Ramos (cell line): ENCODE measurements around the gene STARD10.
"Not testable (repeated sequence)": the region's sequence is repeated elsewhere in the genome, so short reads cannot be mapped to it uniquely, and the experiment has no call there.

Experiments used
- in situ Hi-C: fragments of 300-500 bp; cut with MboI; formaldehyde crosslinking; loops from one replicate; pipeline ENCODE4 v1.14.3; 2022; ENCODE audit warnings: low sequenced_read_pairs; ENCODE audit not compliant: unreplicated experiment

STARD10 gene

GRCh38 chr11:72812604-72812966, 18.7 kb upstream of the STARD10 start:
- in situ Hi-C loops, result no loop called here

- in situ Hi-C loops, result not testable (repeated sequence)
Measured at GRCh38 chr11:72811686-72812085, 17.8 kb upstream of the STARD10 start.

- in situ Hi-C loops, result no loop called here
Measured at GRCh38 chr11:72808331-72808798, 14.5 kb upstream of the STARD10 start.

- in situ Hi-C loops, result no loop called here
Measured at GRCh38 chr11:72807792-72808191, 13.9 kb upstream of the STARD10 start.

- in situ Hi-C loops, result no loop called here
Measured at GRCh38 chr11:72807021-72807693, 13.3 kb upstream of the STARD10 start.

- in situ Hi-C loops, result not testable (repeated sequence)
Measured at GRCh38 chr11:72806378-72806777, 12.5 kb upstream of the STARD10 start.

GRCh38 chr11:72805216-72805615, 11.4 kb upstream of the STARD10 start:
- in situ Hi-C loops, result no loop called here

GRCh38 chr11:72802822-72803221, 9.0 kb upstream of the STARD10 start:
- in situ Hi-C loops, result no loop called here

- in situ Hi-C loops, result no loop called here
Measured at GRCh38 chr11:72799441-72799840, 5.6 kb upstream of the STARD10 start.

GRCh38 chr11:72798361-72798760, 4.5 kb upstream of the STARD10 start:
- in situ Hi-C loops, result no loop called here

- in situ Hi-C loops, result loop anchor here (5.0 kb wide), 1 partner anchor 71 kb away; no protein-coding TSS in a partner anchor
Measured at GRCh38 chr11:72793076-72793424, 797 bp downstream of the STARD10 start.

- in situ Hi-C loops, result loop anchor here (5.0 kb wide), 1 partner anchor 70 kb away; no protein-coding TSS in a partner anchor
Measured at GRCh38 chr11:72792437-72793021, 1.3 kb downstream of the STARD10 start.

GRCh38 chr11:72791228-72791627, 2.6 kb downstream of the STARD10 start:
- in situ Hi-C loops, result loop anchor here (5.0 kb wide), 1 partner anchor 69 kb away; no protein-coding TSS in a partner anchor

GRCh38 chr11:72789493-72790131, 4.2 kb downstream of the STARD10 start:
- in situ Hi-C loops, result loop anchor here (5.0 kb wide), 1 partner anchor 67 kb away; no protein-coding TSS in a partner anchor

GRCh38 chr11:72788241-72788640, 5.6 kb downstream of the STARD10 start:
- in situ Hi-C loops, result no loop called here

GRCh38 chr11:72787216-72788104, 6.4 kb downstream of the STARD10 start:
- in situ Hi-C loops, result no loop called here

GRCh38 chr11:72786305-72787215, 7.3 kb downstream of the STARD10 start:
- in situ Hi-C loops, result no loop called here

GRCh38 chr11:72784662-72785061, 9.2 kb downstream of the STARD10 start:
- in situ Hi-C loops, result no loop called here

- in situ Hi-C loops, result no loop called here
Measured at GRCh38 chr11:72783144-72783905, 10.5 kb downstream of the STARD10 start.
